Left colon (tissue), 2 donors: ENCODE measurements around the gene GALNT17. TPM values are rescaled to one million over a fixed set of nuclear protein-coding genes. Genes with fewer than 3 reads are reported as not detected.

Experiments
- ATAC-seq: fragments of 200-7000 bp; cut with Tn5 transposase; one replicate; pipeline ENCODE4 v1.9.1; 2020; ENCODE audit warnings: mild to moderate bottlenecking, moderate library complexity
- DNase-seq, 2 donors: peaks; one replicate each; pipeline ENCODE4 v3.0.0-alpha.2; 2020
- intact Hi-C, 2 donors: fragments of 100-400 bp; cut with DNase I in 1 of 2; cut with micrococcal nuclease in 1 of 2; formaldehyde crosslinking; loops; one replicate each; pipeline versions ENCODE4 v1.11.2 to v1.14.0; 2022; cut with DNase I, micrococcal nuclease
- microRNA-seq, 2 donors: library from miRNA; unstranded; fragments of <30 nt; microRNA quantifications; one replicate each; pipeline versions ENCODE4 v1.1.0 to v1.2.0, GENCODE V29; 2020
- total RNA-seq, 2 donors: library from RNA; stranded (reverse); fragmentation: NEBNext Ultra II Directional; extraction: Animal tissue kit (Norgen Biotek cat#: 25700); gene quantifications; one replicate each; pipeline ENCODE4 v1.2.1, GENCODE V29; 2021
- donor health status: DM: no; HTN: no; CAD: no.
- donor health status: DM: yes; HTN: yes; CAD: no.

GALNT17 gene
- total RNA-seq, 2 donors from 2014 or later: 0.37 to 2.8 TPM

- DNase-seq: no peak
- no peak for ATAC-seq
- intact Hi-C loops: no loop called here
Observed at GRCh38 chr7:71761336-71761735, 629.4 kb downstream of the GALNT17 start.

Small RNA genes within 50 kb of the gene (microRNA-seq; reads per million reads assigned to microRNA genes)
- gene MIR3914-1: 0 reads per million in 2 donors
- 0 reads per million in 2 donors for gene MIR3914-2
